OCI-LY7 (cell line): ENCODE measurements around the gene IGF1R. TPM values are rescaled to one million over a fixed set of nuclear protein-coding genes. Genes with fewer than 3 reads are reported as not detected.

Experiments used
- BruUV-seq: library from RNA; stranded (reverse); fragments of 400-500 nt; replicated peaks from 2 replicates; lab custom pipeline; 2021; lab: Mats Ljungman, UMichigan
- CTCF ChIA-PET: fragments of 300-600 bp; sonication (Branson Sonifier 250); formaldehyde crosslinking; loops from one replicate; lab custom pipeline; 2022; ENCODE audit warnings: antibody characterized with exemption; ENCODE audit not compliant: unreplicated experiment; lab: Charles Lee
- POLR2A ChIA-PET: fragments of 300-600 bp; sonication (Branson Sonifier 250); formaldehyde crosslinking; loops from one replicate; lab custom pipeline; 2022; ENCODE audit warnings: antibody characterized with exemption; lab: Charles Lee
- DNase-seq: peaks from one replicate; pipeline ENCODE4 v3.0.0-alpha.2; 2015; ENCODE audit warnings: low spot score
- H2AFZ ChIP-seq: fragments of 200-600 bp; sonication (generic), shearing (Covaris generic); 2 replicates; pipeline ENCODE4 v1.6.1; 2014; ENCODE audit warnings: mild to moderate bottlenecking, antibody characterized with exemption, low read length, moderate library complexity
- H3K27ac ChIP-seq: fragments of 200-600 bp; sonication (generic); 2 replicates; pipeline ENCODE4 v1.5.1; 2014; ENCODE audit warnings: mixed run types, low read depth, mild to moderate bottlenecking, moderate library complexity, low read length, inconsistent platforms; ENCODE audit not compliant: poor library complexity, severe bottlenecking
- H3K36me3 ChIP-seq: fragments of 200-600 bp; sonication (generic); 2 replicates; pipeline ENCODE4 v1.6.1; 2014; ENCODE audit warnings: mild to moderate bottlenecking, antibody characterized with exemption, low read length, moderate library complexity, mixed read lengths; ENCODE audit not compliant: insufficient read depth
- H3K4me1 ChIP-seq: fragments of 200-600 bp; sonication (generic); 2 replicates; pipeline ENCODE4 v1.5.1; 2014; ENCODE audit warnings: mild to moderate bottlenecking, low read length; ENCODE audit not compliant: insufficient read depth, poor library complexity, severe bottlenecking
- H3K4me2 ChIP-seq: fragments of 200-600 bp; sonication (generic); 2 replicates; pipeline ENCODE4 v1.6.1; 2014; ENCODE audit warnings: mild to moderate bottlenecking, low read length
- H3K4me3 ChIP-seq: fragments of 200-600 bp; sonication (generic); 2 replicates; pipeline ENCODE4 v1.5.1; 2014; ENCODE audit warnings: mild to moderate bottlenecking, low read depth, low read length; ENCODE audit not compliant: poor library complexity, severe bottlenecking
- H3K79me2 ChIP-seq: fragments of 200-600 bp; sonication (generic); 2 replicates; pipeline ENCODE4 v1.6.1; 2016; ENCODE audit warnings: low read depth, mild to moderate bottlenecking, low read length, moderate library complexity, mixed read lengths; ENCODE audit not compliant: insufficient read depth
- H3K9me2 ChIP-seq: fragments of 200-600 bp; sonication (generic); 2 replicates; pipeline ENCODE4 v1.6.1; 2016; ENCODE audit warnings: mild to moderate bottlenecking, low read length, mixed read lengths; ENCODE audit not compliant: insufficient read depth
- H3K9me3 ChIP-seq: fragments of 200-600 bp; sonication (generic); 2 replicates; pipeline ENCODE4 v1.6.1; 2014; ENCODE audit warnings: mild to moderate bottlenecking, mixed run types, low read length, mixed read lengths
- H4K20me1 ChIP-seq: fragments of 200-600 bp; sonication (generic); 2 replicates; pipeline ENCODE4 v1.6.1; 2014; ENCODE audit warnings: mild to moderate bottlenecking, antibody characterized with exemption, low read length, moderate library complexity, mixed read lengths; ENCODE audit not compliant: insufficient read depth
- EZH2phosphoT487 ChIP-seq: fragments of 200-600 bp; sonication (generic); IDR thresholded peaks from 2 replicates; pipeline ENCODE4 v1.6.1; 2018; ENCODE audit warnings: low read depth, borderline replicate concordance, mild to moderate bottlenecking, mixed run types, antibody characterized with exemption, low read length, moderate library complexity, mixed read lengths
- intact Hi-C: fragments of 100-400 bp; cut with micrococcal nuclease; formaldehyde crosslinking; loops from one replicate; pipeline ENCODE4 v1.10.0; 2022; ENCODE audit not compliant: unreplicated experiment
- total RNA-seq, 2 experiments: library from RNA; depleted of rRNA in 1 of 2; stranded (reverse); fragments of >200 nt in 1 of 2; shearing (Covaris generic) in 1 of 2; gene quantifications; 2 replicates each; pipeline ENCODE4 v1.2.3, GENCODE V29; 2014 to 2022
- TF ChIP-seq, protein P1 (sequence below): fragments of 200-600 bp; sonication (generic); conservative IDR thresholded peaks from 2 replicates; pipeline ENCODE4 v1.5.1; 2014; ENCODE audit warnings: mild to moderate bottlenecking, antibody characterized with exemption, low read length, moderate library complexity, mixed read lengths

Gene IGF1R
- total RNA-seq, 2 experiments from 2014 or later: 26.5 to 29.1 TPM

DNA sequence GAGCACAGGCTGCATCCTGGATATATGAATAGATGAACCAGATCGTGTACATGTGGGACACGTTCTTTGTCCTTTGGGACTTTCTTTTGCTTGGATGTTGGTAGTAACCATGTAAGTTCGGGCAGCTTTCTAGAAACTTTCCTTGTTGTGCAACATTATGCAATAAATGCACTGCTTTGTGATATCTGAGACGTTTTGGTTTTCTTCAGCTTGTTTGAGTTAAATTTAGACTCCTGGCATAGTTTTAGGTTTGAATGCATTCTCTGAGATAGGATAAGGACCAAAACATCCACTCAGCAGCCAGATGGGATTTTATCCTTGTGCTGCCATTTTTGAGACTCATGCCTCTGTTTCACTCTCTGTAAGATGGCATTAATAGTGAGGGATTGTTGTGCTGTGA is 158.9 kb downstream of the IGF1R start:
- POLR2A ChIA-PET: interaction anchor here (1.0 to 1.6 kb wide), 3 partner anchors 8 to 42 kb away, joined by 3 to 4 read pairs (median 3); no protein-coding TSS in a partner anchor

DNA sequence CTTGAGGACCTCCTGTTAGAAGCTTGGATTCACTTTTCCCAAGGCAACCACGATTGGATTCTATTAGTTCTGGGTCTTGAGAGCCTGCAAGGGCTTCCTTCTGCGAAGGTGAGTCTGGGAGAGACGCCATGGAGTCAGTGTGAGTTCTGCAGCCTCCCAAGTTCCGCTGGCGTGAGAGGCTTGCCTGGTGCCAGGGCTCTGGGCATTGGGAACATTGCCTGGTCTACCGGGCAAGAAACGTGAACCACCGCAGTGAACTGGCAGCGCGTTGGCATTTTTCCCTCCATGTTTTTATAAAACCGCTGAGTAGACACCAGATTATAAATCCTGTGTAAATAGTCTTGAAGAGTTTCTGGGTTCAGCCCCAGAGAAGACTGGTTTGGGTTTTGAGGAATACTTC is 160.9 kb downstream of the IGF1R start:
- no peak for TF ChIP-seq EZH2phosphoT487
- TF ChIP-seq, protein P1, sequence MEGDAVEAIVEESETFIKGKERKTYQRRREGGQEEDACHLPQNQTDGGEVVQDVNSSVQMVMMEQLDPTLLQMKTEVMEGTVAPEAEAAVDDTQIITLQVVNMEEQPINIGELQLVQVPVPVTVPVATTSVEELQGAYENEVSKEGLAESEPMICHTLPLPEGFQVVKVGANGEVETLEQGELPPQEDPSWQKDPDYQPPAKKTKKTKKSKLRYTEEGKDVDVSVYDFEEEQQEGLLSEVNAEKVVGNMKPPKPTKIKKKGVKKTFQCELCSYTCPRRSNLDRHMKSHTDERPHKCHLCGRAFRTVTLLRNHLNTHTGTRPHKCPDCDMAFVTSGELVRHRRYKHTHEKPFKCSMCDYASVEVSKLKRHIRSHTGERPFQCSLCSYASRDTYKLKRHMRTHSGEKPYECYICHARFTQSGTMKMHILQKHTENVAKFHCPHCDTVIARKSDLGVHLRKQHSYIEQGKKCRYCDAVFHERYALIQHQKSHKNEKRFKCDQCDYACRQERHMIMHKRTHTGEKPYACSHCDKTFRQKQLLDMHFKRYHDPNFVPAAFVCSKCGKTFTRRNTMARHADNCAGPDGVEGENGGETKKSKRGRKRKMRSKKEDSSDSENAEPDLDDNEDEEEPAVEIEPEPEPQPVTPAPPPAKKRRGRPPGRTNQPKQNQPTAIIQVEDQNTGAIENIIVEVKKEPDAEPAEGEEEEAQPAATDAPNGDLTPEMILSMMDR: no peak
- Histone ChIP-seq H3K4me2 (no peak overlapping the region), H3K27ac (no peak overlapping the region), H3K79me2 (no peaks in the 10 kb centered on the region), H3K36me3 (no peaks in the 10 kb centered on the region), H3K4me1 (no peaks in the 10 kb centered on the region), H3K4me3 (no peak overlapping the region), H4K20me1 (no peaks in the 10 kb centered on the region), H3K9me2 (no peaks in the 10 kb centered on the region), H2AFZ (no peak overlapping the region), H3K9me3 (no peaks in the 10 kb centered on the region)
- intact Hi-C loops: no loop called here
- BruUV-seq: no TSS peak
- POLR2A ChIA-PET: no interaction called here
- DNase-seq: no peak
- CTCF ChIA-PET: no interaction called here

More for the DNA sequence above, 158.9 kb downstream of the IGF1R start:
- CTCF ChIA-PET: no interaction called here
- Histone ChIP-seq H3K9me2 (no peaks in the 10 kb centered on the region), H3K79me2 (no peaks in the 10 kb centered on the region), H3K4me1 (no peaks in the 10 kb centered on the region), H3K4me3 (no peak overlapping the region), H4K20me1 (no peaks in the 10 kb centered on the region; the same call in 1 of the 2 replicates), H3K27ac (no peak overlapping the region), H3K36me3 (no peaks in the 10 kb centered on the region), H3K4me2 (no peak overlapping the region), H3K9me3 (no peaks in the 10 kb centered on the region), H2AFZ (no peak overlapping the region)
- no peak for DNase-seq
- intact Hi-C loops: no loop called here
- BruUV-seq: no TSS peak
- TF ChIP-seq EZH2phosphoT487: no peak
- TF ChIP-seq, protein P1: no peak

DNA sequence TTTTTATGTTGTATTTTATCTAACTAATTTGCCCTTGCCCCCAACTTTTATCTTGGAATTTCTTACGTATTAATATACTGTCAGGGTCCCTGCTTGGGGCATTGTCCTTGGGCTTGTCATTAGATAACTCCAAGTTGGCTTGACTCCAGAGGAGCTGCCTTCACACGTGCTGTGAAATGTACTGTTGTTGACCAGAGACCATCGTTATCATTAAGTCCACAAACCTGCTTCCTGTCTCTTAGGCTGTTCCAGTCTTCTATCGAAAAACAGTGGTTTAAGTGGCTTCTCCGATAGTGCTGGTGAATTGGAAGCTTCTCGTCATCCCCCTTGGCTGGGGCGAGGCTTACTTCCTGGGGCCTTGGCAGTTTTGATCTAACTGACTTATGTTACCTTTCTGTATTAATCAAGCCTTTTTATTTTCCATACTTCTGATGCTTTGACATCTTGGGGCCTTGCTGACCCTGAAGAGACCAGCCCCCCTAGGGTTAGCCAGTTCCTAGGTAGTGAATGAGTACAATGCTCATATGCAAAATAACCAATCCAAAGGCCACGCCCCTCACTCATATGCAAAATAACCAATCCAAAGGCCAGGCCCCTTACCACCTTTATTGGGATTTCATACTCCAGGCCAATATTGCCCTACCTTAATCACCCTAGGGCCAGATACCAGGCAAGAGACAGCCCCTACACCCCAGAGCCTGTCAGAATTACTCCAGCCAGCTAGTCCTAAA is 164.5 kb downstream of the IGF1R start:
- Histone ChIP-seq H3K9me3 (no peaks in the 10 kb centered on the region), H3K79me2 (no peaks in the 10 kb centered on the region), H4K20me1 (no peaks in the 10 kb centered on the region), H3K4me1 (no peaks in the 10 kb centered on the region), H3K36me3 (no peaks in the 10 kb centered on the region), H3K9me2 (no peaks in the 10 kb centered on the region), H3K4me3 (no peak overlapping the region), H2AFZ (no peak overlapping the region), H3K27ac (no peak overlapping the region), H3K4me2 (no peak overlapping the region)
- no peak for DNase-seq
- BruUV-seq: no TSS peak
- ChIA-PET POLR2A (no interaction called here), CTCF (no interaction called here)
- intact Hi-C loops: no loop called here
- no peak for TF ChIP-seq EZH2phosphoT487
- TF ChIP-seq, protein P1: no peak
